Measurements from ENCODE around the gene P2RY11. TPM values are rescaled to one million over a fixed set of nuclear protein-coding genes. Genes with fewer than 3 reads are reported as not detected.

Gene P2RY11
- total and polyA plus RNA-seq, 2 of the 4 experiments (the other 2 are of a cell fraction): 0.54 to 4.5 TPM

DNA sequence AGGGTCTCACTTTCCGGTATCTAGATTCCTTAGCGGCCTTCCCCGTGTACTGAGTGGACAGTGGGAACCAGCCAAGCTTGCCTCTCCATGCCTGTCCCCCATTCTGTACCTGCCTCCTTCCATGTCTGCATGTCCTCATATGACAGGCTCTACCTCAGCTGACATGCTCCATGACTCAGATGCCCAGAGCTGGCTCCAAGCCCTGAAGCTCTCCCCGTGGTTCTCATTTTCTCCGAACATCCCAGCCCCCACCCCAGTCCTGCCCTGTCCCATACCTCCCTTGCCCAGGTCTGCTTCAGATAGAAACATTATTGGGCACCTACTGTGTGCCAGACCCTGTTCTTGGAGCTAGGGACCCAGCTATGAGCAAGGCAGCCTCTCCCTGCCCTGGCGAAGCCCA is 42.4 kb upstream of the P2RY11 start:
- Histone ChIP-seq H3K27ac (ENCODE audit: insufficient read depth, low read length) (no peak overlapping the region), H2AK5ac (ENCODE audit: low read depth, low read length) (no peak overlapping the region), H3K9me3 (ENCODE audit: control insufficient read depth, insufficient read depth, low read length) (peaks cover 6% of the 10 kb centered on the region; the same call in 1 of the 2 replicates), H3K18ac (ENCODE audit: low read depth, low read length) (no peak overlapping the region), H3K79me1 (ENCODE audit: low read depth in 1 of 2, low read length in 2 of 2) (no peaks in the 10 kb centered on the region), H4K20me1 (ENCODE audit: insufficient read depth, low read length) (no peaks in the 10 kb centered on the region), H4K5ac (ENCODE audit: low read depth, low read length) (no peak overlapping the region), H3K4ac (ENCODE audit: low read depth, low read length) (no peak overlapping the region), H3K9me1 (ENCODE audit: insufficient read depth, low read length) (no peaks in the 10 kb centered on the region), H3K23ac (ENCODE audit: low read depth, low read length) (no peak overlapping the region), H3K4me2 (ENCODE audit: low read depth, low read length) (no peak overlapping the region), H2BK15ac (ENCODE audit: low read depth, low read length) (no peak overlapping the region), H3K36me3 (ENCODE audit: control insufficient read depth, insufficient read depth, low read length) (no peaks in the 10 kb centered on the region), H2AFZ (replicated peaks; ENCODE audit: low read length, poor library complexity) (no peak overlapping the region), H2BK20ac (ENCODE audit: low read depth, low read length) (no peak overlapping the region), H2AK9ac (replicated peaks; ENCODE audit: low read depth, low read length, poor library complexity) (no peak overlapping the region), H4K91ac (ENCODE audit: insufficient read depth, low read depth, low read length) (no peak overlapping the region), H3K27me3 (ENCODE audit: control insufficient read depth, insufficient read depth, low read length) (peaks cover 13% of the 10 kb centered on the region; the same call in 1 of the 2 replicates), H3K9ac (ENCODE audit: low read depth, low read length) (no peak overlapping the region), H3K4me1 (ENCODE audit: control insufficient read depth, insufficient read depth, low read length) (no peaks in the 10 kb centered on the region), H3K4me3 (ENCODE audit: insufficient read depth, low read depth, low read length) (no peak overlapping the region), H3K56ac (ENCODE audit: extremely low read depth, insufficient read depth, low read length) (no peak overlapping the region), H3K14ac (replicated peaks; ENCODE audit: low read depth, low read length) (no peak overlapping the region), H2BK5ac (ENCODE audit: low read depth, low read length, poor library complexity, severe bottlenecking) (no peak overlapping the region), H4K8ac (ENCODE audit: low read depth in 2 of 2, low read length in 2 of 2) (no peak overlapping the region), H2BK120ac (ENCODE audit: low read depth, low read length) (no peak overlapping the region)
- intact Hi-C loops (cut with micrococcal nuclease) (no loop called here), in situ Hi-C loops (cut with MboI; ENCODE audit: low sequenced_read_pairs) (loop anchor here (25.0 kb wide), 1 partner anchor 932 kb away; the partner anchor contains the start of genes OR7G3 and ZNF317), dilution Hi-C loops (cut with HindIII; ENCODE audit: low sequenced_read_pairs, unreplicated experiment) (no loop called here)
- WGBS, 2 experiments (ENCODE audit: extremely low coverage in 2 of 2, insufficient read length in 1 of 2): 73% methylated on average over 4 of the region's 6 CpGs; no CpG with 5 or more reads in 1 of the 2 experiments
- ATAC-seq (ENCODE audit: low read depth): no peak
- CTCF ChIA-PET: no interaction called here
- BruUV-seq (replicated peaks): no TSS peak
- POLR2A ChIA-PET (ENCODE audit: unreplicated experiment): no interaction called here
- peak; percentile 10 for DNase-seq
- TF ChIP-seq BHLHE40 (IDR thresholded peaks at IDR 0.05; ENCODE audit: low read depth, low read length): no peak
- no peak for TF ChIP-seq FOS (IDR thresholded peaks at IDR 0.05; ENCODE audit: low read depth, low read length)
- no peak for TF ChIP-seq ELK1 (IDR thresholded peaks at IDR 0.05; ENCODE audit: borderline replicate concordance, low read depth, low read length)
- TF ChIP-seq RAD21 (IDR thresholded peaks at IDR 0.05; ENCODE audit: low read length): no peak
- no peak for TF ChIP-seq RFX5 (IDR thresholded peaks at IDR 0.05; ENCODE audit: low read depth, low read length)

All from IMR-90 (cell line).